C4-2B (cell line): Measurements from ENCODE around the gene KCNJ6.

Experiments
- ZFX ChIP-seq: fragments of 450-650 bp; IDR thresholded peaks from 2 replicates; pipeline ENCODE4 v1.6.1; 2017
- TF ChIP-seq, protein P1 (sequence below): fragments of 450-650 bp; conservative IDR thresholded peaks from 2 replicates; pipeline ENCODE4 v1.5.1; 2017; ENCODE audit warnings: mild to moderate bottlenecking

DNA sequence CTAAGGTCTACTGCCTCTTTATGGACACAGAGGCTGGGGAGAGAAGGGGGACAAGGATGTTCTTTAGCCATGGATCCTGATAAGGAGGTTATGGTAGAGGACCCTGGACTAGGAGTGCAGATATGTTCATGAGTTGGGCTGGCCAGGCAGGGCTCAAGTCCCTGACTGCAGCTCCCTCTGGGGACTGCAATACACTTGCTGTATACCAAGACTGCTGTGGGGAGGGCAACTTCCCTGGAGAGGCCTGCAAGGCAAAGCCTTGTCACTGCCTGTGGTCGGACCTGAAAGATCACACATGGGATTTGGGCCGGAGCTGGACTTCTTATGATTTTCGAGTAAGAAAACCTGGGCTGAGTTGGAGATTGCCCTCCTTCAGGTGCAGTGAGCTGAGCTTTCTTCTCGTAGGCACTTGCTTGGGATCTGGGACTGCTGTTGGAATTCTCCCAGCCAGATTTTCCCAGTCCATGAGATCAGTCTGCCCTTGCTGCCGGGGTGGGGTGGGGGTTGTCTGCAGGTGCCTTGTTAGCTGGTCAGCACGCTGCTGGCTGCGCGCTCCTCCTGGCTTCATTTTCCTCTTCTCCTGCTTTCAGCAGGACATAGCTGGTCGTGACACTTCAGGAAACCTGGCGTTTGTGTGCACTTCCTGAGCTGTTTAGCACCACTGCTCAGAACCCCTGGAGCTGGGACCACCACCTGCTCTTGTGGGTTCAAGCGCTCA is 49.0 kb upstream of the KCNJ6 start:
- TF ChIP-seq, protein P1, sequence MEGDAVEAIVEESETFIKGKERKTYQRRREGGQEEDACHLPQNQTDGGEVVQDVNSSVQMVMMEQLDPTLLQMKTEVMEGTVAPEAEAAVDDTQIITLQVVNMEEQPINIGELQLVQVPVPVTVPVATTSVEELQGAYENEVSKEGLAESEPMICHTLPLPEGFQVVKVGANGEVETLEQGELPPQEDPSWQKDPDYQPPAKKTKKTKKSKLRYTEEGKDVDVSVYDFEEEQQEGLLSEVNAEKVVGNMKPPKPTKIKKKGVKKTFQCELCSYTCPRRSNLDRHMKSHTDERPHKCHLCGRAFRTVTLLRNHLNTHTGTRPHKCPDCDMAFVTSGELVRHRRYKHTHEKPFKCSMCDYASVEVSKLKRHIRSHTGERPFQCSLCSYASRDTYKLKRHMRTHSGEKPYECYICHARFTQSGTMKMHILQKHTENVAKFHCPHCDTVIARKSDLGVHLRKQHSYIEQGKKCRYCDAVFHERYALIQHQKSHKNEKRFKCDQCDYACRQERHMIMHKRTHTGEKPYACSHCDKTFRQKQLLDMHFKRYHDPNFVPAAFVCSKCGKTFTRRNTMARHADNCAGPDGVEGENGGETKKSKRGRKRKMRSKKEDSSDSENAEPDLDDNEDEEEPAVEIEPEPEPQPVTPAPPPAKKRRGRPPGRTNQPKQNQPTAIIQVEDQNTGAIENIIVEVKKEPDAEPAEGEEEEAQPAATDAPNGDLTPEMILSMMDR: no peak
- TF ChIP-seq ZFX: no peak
